OCI-LY1 (cell line): ENCODE measurements around the gene VWA2.

Experiments
- EZH2 ChIP-seq: fragments of 200-600 bp; sonication (generic), shearing (Covaris generic); IDR thresholded peaks from 2 replicates; pipeline ENCODE4 v1.8.0; 2017; ENCODE audit warnings: borderline replicate concordance, mixed run types, mild to moderate bottlenecking, antibody characterized with exemption, low read length, moderate library complexity, mixed read lengths
- TF ChIP-seq, protein P1 (sequence below): fragments of 200-600 bp; sonication (generic), shearing (Covaris generic); IDR thresholded peaks from 2 replicates; pipeline ENCODE4 v1.5.1; 2017; ENCODE audit warnings: mild to moderate bottlenecking, antibody characterized with exemption, low read length, moderate library complexity, mixed read lengths

DNA sequence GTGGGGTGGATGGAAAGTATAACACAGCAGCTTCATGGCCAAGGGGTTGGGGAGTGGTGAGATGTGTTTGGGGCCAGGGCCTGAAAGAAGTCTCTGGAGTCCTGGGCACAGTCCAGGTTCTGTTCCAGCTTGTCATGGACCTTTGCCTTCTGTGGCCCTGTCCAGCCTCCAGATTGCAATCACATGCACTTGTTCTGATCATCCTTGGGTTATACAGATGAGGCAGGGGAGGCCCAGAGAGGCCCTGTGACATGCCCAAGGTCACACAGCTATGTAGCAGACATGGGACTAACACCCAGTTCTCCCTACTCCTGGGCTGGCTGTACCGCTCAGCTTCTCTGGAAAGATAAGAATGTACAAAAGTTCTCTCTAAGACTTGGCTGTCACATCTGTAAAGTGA, 11.7 kb downstream of the VWA2 start:
- TF ChIP-seq EZH2, result no peak
- TF ChIP-seq, protein P1, sequence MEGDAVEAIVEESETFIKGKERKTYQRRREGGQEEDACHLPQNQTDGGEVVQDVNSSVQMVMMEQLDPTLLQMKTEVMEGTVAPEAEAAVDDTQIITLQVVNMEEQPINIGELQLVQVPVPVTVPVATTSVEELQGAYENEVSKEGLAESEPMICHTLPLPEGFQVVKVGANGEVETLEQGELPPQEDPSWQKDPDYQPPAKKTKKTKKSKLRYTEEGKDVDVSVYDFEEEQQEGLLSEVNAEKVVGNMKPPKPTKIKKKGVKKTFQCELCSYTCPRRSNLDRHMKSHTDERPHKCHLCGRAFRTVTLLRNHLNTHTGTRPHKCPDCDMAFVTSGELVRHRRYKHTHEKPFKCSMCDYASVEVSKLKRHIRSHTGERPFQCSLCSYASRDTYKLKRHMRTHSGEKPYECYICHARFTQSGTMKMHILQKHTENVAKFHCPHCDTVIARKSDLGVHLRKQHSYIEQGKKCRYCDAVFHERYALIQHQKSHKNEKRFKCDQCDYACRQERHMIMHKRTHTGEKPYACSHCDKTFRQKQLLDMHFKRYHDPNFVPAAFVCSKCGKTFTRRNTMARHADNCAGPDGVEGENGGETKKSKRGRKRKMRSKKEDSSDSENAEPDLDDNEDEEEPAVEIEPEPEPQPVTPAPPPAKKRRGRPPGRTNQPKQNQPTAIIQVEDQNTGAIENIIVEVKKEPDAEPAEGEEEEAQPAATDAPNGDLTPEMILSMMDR, result no peak
